ENCODE measurements around the gene SYT8. TPM values are rescaled to one million over a fixed set of nuclear protein-coding genes. Genes with fewer than 3 reads are reported as not detected.

SYT8 gene
- total RNA-seq, 1 experiment from 2014 or later = 7.8 TPM

DNA sequence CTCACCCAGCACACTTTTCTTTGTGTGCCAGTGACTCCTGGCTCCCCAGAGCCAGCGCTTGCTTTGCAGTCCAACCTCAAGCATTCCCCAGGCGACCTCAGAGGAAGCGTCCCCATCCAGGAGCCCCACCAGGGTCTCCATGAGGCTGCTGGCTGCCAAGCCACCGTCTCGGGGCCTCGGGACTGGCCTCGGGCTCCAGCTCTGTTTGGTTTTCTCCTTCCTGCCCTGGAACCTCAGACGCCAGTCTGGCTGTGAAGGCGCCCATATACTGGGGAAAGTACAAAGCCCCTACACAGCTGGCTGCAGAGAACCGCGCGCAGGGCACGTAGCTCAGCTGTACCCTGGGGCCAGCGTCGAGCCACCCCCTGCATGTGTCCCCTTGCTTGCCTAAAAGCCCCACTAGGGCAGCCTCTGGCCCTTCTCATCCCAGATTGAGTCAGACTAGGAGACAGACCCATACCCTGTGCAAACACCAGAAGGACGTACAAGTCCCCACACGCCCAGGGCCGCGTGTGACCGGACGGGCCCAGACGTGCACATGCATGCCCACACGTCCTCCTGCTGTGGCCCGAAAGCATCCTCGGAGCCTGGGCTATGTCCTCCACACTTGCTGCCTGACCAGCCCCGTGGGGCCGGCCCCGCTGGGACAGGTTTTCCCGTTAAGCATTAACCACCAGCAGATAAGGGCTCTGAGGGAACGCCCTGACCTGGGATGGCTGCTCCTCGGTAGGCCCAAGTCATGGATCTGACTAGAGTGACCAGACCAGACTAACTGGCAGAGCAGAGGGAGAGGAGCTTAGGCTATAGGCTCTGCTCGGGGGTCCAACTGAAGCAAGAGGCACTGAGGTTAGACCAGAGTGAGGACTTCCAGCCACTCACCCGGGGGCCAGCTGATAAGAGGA, 4.2 kb upstream of the SYT8 start:
- H3F3A ChIP-seq (ENCODE audit: low read length, unreplicated experiment) = no peaks in the 10 kb centered on the region
- POLR2A ChIA-PET (ENCODE audit: unreplicated experiment) = no interaction called here
- H4K20me1 ChIP-seq (ENCODE audit: low read length) = no peaks in the 10 kb centered on the region
- no peak for DNase-seq
- no peaks in the 10 kb centered on the region for H3K9me2 ChIP-seq (replicated peaks; ENCODE audit: low read length)
- H3K4me1 ChIP-seq (ENCODE audit: insufficient read depth, low read length) = peaks cover 68% of the 10 kb centered on the region
- no peak overlapping the region for H3K27ac ChIP-seq (ENCODE audit: low read length)
- BruUV-seq (replicated peaks) = no TSS peak
- H3K4me3 ChIP-seq (ENCODE audit: low read length) = no peak overlapping the region
- H3K79me2 ChIP-seq (ENCODE audit: low read length) = no peaks in the 10 kb centered on the region
- H3K9ac ChIP-seq (ENCODE audit: low read length) = no peak overlapping the region
- no peak overlapping the region for H3K4me2 ChIP-seq (ENCODE audit: low read length)
- CTCF ChIA-PET = no interaction called here
- no peaks in the 10 kb centered on the region for H3K27me3 ChIP-seq (ENCODE audit: low read length)
- TF ChIP-seq, protein P1, sequence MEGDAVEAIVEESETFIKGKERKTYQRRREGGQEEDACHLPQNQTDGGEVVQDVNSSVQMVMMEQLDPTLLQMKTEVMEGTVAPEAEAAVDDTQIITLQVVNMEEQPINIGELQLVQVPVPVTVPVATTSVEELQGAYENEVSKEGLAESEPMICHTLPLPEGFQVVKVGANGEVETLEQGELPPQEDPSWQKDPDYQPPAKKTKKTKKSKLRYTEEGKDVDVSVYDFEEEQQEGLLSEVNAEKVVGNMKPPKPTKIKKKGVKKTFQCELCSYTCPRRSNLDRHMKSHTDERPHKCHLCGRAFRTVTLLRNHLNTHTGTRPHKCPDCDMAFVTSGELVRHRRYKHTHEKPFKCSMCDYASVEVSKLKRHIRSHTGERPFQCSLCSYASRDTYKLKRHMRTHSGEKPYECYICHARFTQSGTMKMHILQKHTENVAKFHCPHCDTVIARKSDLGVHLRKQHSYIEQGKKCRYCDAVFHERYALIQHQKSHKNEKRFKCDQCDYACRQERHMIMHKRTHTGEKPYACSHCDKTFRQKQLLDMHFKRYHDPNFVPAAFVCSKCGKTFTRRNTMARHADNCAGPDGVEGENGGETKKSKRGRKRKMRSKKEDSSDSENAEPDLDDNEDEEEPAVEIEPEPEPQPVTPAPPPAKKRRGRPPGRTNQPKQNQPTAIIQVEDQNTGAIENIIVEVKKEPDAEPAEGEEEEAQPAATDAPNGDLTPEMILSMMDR (conservative IDR thresholded peaks at IDR 0.05; ENCODE audit: low read depth, low read length) = no peak
- H2AFZ ChIP-seq (ENCODE audit: low read length) = no peak overlapping the region
- ATAC-seq = no peak
- H3K9me3 ChIP-seq (ENCODE audit: low read length) = no peaks in the 10 kb centered on the region
- intact Hi-C loops (cut with micrococcal nuclease) = loop anchor here (5.0 to 10.0 kb wide), 2 partner anchors 68 to 324 kb away; partner anchors contain the start of gene CTSD
- H3K36me3 ChIP-seq (ENCODE audit: low read depth, low read length) = no peaks in the 10 kb centered on the region

DNA sequence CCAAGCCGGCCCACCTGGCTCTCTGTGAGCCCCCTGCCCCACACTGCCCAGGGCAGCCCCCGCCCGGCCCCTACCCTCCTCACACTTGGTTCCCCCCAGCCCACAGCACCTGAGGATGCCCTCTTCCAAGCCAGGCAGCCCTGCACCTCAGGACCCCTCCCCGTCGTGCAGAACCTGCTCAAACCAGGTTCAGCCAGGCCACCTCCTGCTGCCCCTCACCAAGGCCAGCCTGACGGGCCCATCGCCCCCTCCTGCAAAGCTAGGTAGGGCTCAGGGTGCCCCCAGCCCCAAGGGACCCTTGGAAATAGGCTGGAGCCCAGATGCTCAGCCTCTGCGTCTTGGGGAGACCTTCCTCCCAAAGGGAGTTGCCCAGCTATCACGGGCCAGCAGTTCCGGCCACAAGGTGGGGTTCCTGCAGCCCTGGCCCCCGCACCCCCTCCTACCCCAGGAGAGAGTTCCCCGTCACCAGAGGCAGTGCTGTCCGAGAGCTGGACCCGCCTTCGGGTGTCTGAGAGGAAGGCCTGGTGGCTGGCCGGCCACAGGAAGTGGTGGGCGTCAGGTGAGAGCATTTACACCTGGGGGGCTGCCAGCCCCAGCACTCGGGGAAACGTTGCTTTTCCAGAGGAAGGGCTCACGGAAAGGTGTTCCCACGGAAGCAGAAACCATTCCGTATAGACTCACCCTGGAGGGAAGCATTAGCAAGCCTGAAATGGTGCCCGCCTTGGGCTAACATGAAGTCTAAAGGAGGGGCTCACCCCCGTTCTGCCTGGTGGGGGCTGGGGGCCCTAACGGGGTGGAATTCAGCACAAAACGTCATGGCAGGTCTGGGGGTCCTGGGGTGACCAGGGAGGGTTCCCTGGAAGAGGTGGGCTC, 3.2 kb upstream of the SYT8 start:
- intact Hi-C loops (cut with micrococcal nuclease) = loop anchor here (1.0 to 10.0 kb wide), 3 partner anchors 69 to 323 kb away; partner anchors contain the start of gene CTSD
- TF ChIP-seq EZH2phosphoT487 (IDR thresholded peaks at IDR 0.05; ENCODE audit: borderline replicate concordance, low read length) (no peak), EZH2 (IDR thresholded peaks at IDR 0.05; ENCODE audit: low read length, unreplicated experiment) (no peak)
- TF ChIP-seq, protein P1 (conservative IDR thresholded peaks at IDR 0.05; ENCODE audit: low read depth, low read length) = no peak
- Histone ChIP-seq H3K4me2 (ENCODE audit: low read length) (no peak overlapping the region), H3K9me2 (replicated peaks; ENCODE audit: low read length) (no peaks in the 10 kb centered on the region), H3K36me3 (ENCODE audit: low read depth, low read length) (no peaks in the 10 kb centered on the region), H3K79me2 (ENCODE audit: low read length) (no peaks in the 10 kb centered on the region), H3K27ac (ENCODE audit: low read length) (no peak overlapping the region), H3K9ac (ENCODE audit: low read length) (no peak overlapping the region), H3F3A (ENCODE audit: low read length, unreplicated experiment) (no peaks in the 10 kb centered on the region), H2AFZ (ENCODE audit: low read length) (peak overlapping the region; percentile 69; the same call in 1 of the 2 replicates), H3K4me1 (ENCODE audit: insufficient read depth, low read length) (peaks cover 67% of the 10 kb centered on the region), H3K4me3 (ENCODE audit: low read length) (no peak overlapping the region), H3K27me3 (ENCODE audit: low read length) (no peaks in the 10 kb centered on the region), H3K9me3 (ENCODE audit: low read length) (no peaks in the 10 kb centered on the region), H4K20me1 (ENCODE audit: low read length) (no peaks in the 10 kb centered on the region)
- no peak for DNase-seq
- ATAC-seq = no peak
- ChIA-PET POLR2A (ENCODE audit: unreplicated experiment) (no interaction called here), CTCF (interaction anchor here (1.4 kb wide), 1 partner anchor 69 kb away, joined by 16 read pairs; no protein-coding TSS in a partner anchor)
- no TSS peak for BruUV-seq (replicated peaks)

Data from PC-3 (cell line).